Activated T-cell treated with anti-CD3 and anti-CD28 coated beads, Interleukin-2, amount 50 U/mL, for 48 hours (primary cell): ENCODE data around the gene GALNT18.
A peak's percentile ranks its signal among the peaks of the same experiment; 100 is the strongest.

Experiments used
- DNase-seq, 2 experiments: peaks; one replicate each; pipeline ENCODE4 v3.0.0-alpha.2; 2020

GALNT18 gene

GRCh38 chr11:11624204-11624603 is 2.4 kb upstream of the GALNT18 start:
- no peak for DNase-seq

DNA sequence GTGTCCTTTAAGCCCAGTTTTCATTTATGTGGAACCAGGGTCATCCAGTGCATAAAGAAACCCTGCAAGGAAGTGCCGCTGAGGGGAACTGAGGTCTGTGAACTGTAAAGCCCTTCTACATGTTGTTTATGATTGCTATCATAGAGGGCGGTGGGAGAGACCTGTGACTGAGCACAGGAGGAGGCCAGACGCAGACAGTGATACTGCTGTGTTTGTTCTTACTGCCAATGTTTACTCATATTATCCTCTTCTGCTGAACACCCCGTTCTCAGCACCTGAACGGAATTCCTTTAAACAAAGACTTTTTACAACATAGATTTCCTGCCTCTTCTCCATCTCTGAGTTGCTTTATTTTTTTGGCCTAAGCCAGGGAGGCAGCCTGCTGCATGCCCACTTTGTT is 967 bp upstream of the GALNT18 start:
- DNase-seq, result no peak

DNA sequence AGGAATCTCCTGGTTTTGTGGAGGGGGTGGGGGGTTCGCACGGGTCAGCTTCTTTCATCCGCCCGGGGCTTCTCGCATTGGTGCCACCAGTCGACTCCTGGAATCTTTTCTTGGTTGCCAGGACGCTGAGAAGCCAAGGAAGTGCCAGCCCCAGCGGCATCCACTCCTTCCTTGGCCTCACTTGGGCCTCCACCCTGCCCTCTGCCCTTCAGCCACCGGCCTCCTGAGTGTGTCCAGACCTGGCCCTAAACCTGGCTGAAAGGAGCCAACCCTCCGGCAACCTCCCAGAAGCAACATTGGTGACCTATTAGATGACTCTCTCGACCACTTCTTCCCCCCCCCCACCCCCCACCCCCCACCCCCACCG is 518 bp upstream of the GALNT18 start:
- DNase-seq, result no peak

GRCh38 chr11:11620921-11621572 is 758 bp downstream of the GALNT18 start:
- peak; percentile 44 to 58 for DNase-seq

DNA sequence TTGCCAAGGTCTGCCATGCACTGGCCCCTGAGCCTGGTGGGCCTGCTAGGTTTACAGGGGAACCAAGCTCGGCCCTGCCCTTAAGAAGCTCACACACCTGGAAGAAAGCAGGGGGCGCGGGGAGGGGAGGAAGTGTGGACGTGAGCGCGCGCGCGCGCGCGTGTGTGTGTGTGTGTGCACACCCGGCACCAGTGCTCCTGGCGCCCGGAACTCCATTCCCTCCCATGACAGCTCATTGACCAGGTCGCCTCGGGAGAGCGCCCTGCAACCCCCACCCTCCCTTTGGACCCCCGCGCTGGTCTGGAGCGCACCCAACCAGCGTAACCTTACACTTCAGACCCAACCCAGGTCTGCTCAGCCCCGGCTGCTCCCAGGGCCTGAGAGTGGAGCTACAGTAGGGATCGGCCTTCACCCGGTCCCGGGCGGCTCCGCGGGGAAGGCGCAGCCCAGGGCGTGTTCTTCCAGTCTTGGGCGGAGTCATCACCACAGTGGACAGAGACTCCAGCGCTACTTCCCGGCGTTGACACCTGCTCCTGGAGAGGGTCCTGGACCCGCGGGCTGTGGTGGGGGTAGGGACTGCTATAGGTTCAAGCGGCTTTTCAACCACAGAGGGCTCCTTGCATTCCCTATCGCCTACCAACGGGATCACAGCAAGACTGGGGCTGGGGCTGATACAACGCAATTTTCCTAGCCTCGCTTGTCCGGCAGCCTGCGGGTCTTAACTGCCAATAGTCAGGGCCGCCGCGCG is 1.5 kb downstream of the GALNT18 start:
- DNase-seq, result peak; percentile 35 to 46

GRCh38 chr11:11618973-11619435 is 2.8 kb downstream of the GALNT18 start:
- no peak for DNase-seq

GRCh38 chr11:11615086-11615485 is 6.7 kb downstream of the GALNT18 start:
- no peak for DNase-seq

GRCh38 chr11:11612439-11612838 is 9.4 kb downstream of the GALNT18 start:
- no peak for DNase-seq

GRCh38 chr11:11611381-11611780 is 10.4 kb downstream of the GALNT18 start:
- DNase-seq, result no peak

DNA sequence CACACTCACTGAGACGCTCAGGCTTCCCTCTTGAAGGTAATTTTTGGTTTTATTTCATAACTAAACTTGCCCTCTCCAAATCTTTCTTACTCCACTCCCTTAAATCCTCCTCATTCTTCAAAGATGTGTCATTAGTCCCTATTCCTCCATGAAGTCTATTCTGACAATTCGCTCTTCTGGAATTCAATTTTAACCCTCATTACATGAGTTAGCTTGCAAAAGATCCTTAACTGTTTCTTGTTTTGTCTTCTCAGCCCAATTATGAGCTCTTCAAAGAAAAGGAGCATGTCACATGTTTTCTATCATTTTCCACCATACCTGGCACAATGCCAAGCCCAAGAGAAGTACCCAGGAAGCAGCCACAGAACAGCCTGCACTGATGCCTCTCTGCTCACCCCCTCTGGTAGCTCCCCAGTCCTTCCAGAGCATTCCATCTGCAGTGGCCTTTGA is 13.0 kb downstream of the GALNT18 start:
- DNase-seq, result no peak

- DNase-seq, result no peak
Observed at GRCh38 chr11:11607772-11608171, 14.0 kb downstream of the GALNT18 start.

DNA sequence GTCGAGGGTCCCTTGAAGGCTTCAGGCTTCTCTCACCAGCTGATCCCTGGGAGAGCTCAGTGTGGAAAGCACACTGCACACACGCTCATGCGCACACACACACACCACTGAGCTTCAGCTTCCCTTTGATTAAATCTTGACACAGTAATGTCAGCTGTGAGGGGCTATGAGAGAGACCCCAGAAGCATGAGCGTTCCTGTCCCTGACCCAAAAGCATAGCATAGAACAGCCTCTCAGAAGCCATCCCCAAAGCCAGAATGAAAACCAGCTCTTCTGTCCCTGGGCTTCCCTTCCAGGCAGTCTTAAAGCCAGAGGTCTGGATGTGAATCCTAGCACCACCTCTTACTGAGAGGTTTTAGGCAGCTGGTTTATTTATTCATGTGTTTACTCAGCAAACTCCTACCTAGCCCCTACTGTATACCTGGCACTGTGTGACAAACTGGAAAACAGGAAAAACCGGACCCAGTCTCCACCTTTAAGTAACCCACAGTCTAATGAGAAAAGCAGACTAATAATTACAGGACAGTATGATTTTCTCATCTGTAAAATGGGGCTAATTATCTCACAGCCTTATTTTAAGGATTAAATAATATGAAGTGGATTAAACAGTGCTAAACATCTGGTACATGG is 15.9 kb downstream of the GALNT18 start:
- DNase-seq, result no peak

GRCh38 chr11:11605181-11605580 is 16.6 kb downstream of the GALNT18 start:
- DNase-seq, result no peak

GRCh38 chr11:11604370-11604990 is 17.3 kb downstream of the GALNT18 start:
- no peak for DNase-seq

- no peak for DNase-seq
Observed at GRCh38 chr11:11602011-11602410, 19.8 kb downstream of the GALNT18 start.

GRCh38 chr11:11600288-11600687 is 21.5 kb downstream of the GALNT18 start:
- no peak for DNase-seq

GRCh38 chr11:11598243-11598642 is 23.6 kb downstream of the GALNT18 start:
- DNase-seq, result no peak

DNA sequence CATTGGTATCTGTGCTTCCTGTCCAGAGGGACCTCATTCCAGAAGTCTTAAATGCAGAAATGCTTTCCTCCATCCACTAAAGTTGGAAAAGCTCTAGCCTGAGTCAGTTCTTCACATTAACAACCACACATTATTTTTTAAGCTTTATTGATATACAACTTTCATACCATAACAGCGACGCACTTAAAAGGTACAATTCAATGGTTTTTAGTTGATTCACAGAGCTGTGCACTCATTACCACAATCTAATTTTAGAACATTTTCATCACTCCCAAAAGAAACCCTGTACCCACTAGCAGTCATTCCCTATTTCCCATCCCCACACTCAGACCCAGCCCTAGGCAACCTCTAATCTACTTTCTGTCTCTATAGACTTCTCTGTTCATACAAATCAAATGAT is 27.6 kb downstream of the GALNT18 start:
- DNase-seq, result no peak

- DNase-seq, result no peak
Observed at GRCh38 chr11:11592146-11592684, 29.6 kb downstream of the GALNT18 start.

GRCh38 chr11:11589437-11589836 is 32.4 kb downstream of the GALNT18 start:
- DNase-seq, result no peak

DNA sequence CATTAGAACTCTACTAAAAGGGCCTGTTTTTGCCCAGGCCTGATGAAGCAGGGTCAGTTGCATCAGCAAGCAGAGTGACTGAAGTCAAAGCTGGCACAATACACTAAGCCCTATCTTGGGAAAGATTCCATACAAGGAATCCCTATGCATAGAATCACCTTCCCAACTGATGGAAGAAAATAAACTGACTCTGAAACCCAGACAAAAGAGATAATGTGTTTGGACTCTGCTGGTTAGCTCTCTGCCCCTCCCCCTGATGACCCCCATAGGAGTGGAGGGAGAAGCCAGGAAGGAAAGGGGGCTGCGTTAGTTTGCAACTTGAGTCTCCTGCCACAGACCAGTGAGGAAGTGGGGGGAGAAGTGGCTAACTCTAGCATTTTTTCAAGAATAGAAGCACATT is 32.9 kb downstream of the GALNT18 start:
- DNase-seq, result no peak

DNA sequence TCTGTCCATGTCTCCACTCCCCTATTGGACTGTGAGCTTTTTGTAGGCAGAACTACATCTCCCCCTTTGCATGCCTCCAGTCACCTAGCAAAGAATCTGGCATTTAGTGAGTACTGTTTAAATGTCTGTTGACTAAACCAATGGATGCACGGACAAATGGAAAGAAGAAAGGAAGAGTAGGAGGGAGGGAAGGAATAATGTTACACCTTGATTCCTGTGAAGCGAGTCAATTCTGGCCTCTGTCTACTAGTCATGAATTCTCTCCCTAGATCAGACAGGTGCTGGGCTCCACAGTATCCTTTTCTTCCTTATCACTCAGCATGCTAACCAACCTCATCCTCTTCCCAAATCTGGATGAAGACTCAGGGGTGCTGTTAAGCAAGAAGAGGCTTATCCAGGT is 33.6 kb downstream of the GALNT18 start:
- no peak for DNase-seq

DNA sequence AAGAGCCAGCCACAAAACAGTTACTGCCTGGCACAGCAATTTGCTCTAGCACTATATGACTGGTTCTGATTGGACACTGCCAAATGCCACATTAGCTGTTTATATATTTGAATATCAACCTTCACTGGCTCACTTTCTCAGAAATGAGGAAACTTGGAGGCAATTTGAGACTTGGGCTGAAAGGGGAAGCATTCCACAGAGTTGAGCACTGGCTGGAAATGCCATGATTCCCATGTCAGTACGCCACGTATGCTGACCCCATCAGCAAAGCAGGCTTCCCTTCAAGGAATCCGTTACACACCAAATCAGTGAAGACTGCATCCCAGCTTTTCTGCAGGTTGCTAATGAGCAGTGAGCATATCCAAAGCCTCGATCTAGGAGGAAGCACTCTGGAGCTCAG is 34.7 kb downstream of the GALNT18 start:
- DNase-seq, result no peak
